GM12892 (cell line): ENCODE data around the gene HYAL2.

Experiments
- POLR2A ChIP-seq: IDR thresholded peaks from 2 replicates; pipeline ENCODE4 v1.6.1; 2011; ENCODE audit warnings: low read depth, low read length, control low read depth
- POLR2AphosphoS5 ChIP-seq: IDR thresholded peaks from 2 replicates; pipeline ENCODE4 v1.6.1; 2011; ENCODE audit warnings: low read depth, low read length, control low read depth
- TAF1 ChIP-seq: IDR thresholded peaks from 2 replicates; pipeline ENCODE4 v1.6.1; 2011; ENCODE audit warnings: low read depth, mild to moderate bottlenecking, control low read depth, low read length, borderline replicate concordance

DNA sequence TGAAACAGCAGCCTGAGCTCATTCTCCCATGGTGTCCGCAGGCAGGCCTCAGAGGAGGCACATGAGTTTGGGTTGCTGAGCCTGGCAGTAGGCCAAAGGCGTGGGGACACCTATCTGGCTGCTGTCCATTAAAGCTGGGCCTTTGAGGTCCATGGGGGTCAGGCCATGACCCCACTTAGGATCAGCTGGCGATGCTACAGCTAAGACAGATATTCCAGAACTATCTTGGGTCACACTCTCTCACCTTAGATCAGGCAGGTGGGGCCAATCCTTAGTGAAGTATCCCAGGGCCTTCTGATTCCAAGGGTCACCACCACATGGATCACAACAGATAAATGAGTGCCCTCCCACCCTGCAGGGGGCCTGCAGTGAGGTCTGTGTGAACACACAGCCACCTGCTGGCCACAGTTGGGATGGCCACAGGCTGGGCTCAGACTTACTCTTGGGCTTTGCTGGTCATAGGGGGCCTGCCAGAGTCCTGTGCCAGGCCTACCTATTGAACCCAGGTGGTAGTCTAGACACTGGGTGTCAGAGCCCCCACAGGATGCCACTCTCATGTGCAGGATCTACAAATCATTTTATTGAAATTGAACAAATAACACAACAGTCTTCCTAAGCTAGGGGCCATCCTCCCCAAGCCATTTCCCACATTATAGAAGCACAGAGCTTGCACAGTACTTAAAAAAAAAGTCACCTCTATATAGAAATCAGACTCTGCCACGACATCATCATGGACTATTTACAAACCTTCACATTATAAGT, 2.0 kb upstream of the HYAL2 start:
- TF ChIP-seq POLR2A (no peak), TAF1 (no peak), POLR2AphosphoS5 (no peak)
